H9 (cell line): Measurements from ENCODE around the gene LMBRD2. TPM values are rescaled to one million over a fixed set of nuclear protein-coding genes. Genes with fewer than 3 reads are reported as not detected.

Experiments used
- DNase-seq: peaks from one replicate; pipeline ENCODE4 v3.0.0-alpha.2; 2017
- H2AFZ ChIP-seq: one replicate; pipeline ENCODE4 v1.6.1; 2013; ENCODE audit warnings: mild to moderate bottlenecking, low read length, control low read depth, moderate library complexity
- H2AK5ac ChIP-seq: 2 replicates; pipeline ENCODE4 v1.6.1; 2013; ENCODE audit warnings: low read length, control low read depth, mixed read lengths; ENCODE audit not compliant: insufficient read length
- H2BK120ac ChIP-seq: one replicate; pipeline ENCODE4 v1.6.1; 2013; ENCODE audit warnings: low read depth, mild to moderate bottlenecking, low read length, control low read depth, inconsistent platforms; ENCODE audit not compliant: poor library complexity, severe bottlenecking
- H2BK12ac ChIP-seq: 2 replicates; pipeline ENCODE4 v1.6.1; 2013; ENCODE audit warnings: low read length, control low read depth, mixed read lengths, low read depth; ENCODE audit not compliant: insufficient read length
- H2BK15ac ChIP-seq: 2 replicates; pipeline ENCODE4 v1.6.1; 2013; ENCODE audit warnings: low read depth, low read length, control low read depth
- H2BK20ac ChIP-seq: one replicate; pipeline ENCODE4 v1.6.1; 2013; ENCODE audit warnings: low read depth, mild to moderate bottlenecking, low read length, control low read depth, inconsistent platforms; ENCODE audit not compliant: poor library complexity, severe bottlenecking
- H2BK5ac ChIP-seq: 2 replicates; pipeline ENCODE4 v1.6.1; 2013; ENCODE audit warnings: low read length, control low read depth, mixed read lengths; ENCODE audit not compliant: insufficient read length
- H3K14ac ChIP-seq: 2 replicates; pipeline ENCODE4 v1.6.1; 2013; ENCODE audit warnings: low read length, control low read depth; ENCODE audit not compliant: insufficient read depth
- H3K18ac ChIP-seq: 2 replicates; pipeline ENCODE4 v1.6.1; 2013; ENCODE audit warnings: low read depth, mild to moderate bottlenecking, mixed read lengths, low read length, control low read depth; ENCODE audit not compliant: insufficient read length
- H3K23ac ChIP-seq: 2 replicates; pipeline ENCODE4 v1.6.1; 2013; ENCODE audit warnings: low read length, control low read depth, mixed read lengths, low read depth; ENCODE audit not compliant: insufficient read length
- H3K23me2 ChIP-seq: 2 replicates; pipeline ENCODE4 v1.6.1; 2013; ENCODE audit warnings: low read depth, mild to moderate bottlenecking, mixed read lengths, low read length, control low read depth; ENCODE audit not compliant: insufficient read length, poor library complexity, severe bottlenecking
- H3K27ac ChIP-seq: 2 replicates; pipeline ENCODE4 v1.5.1; 2013; ENCODE audit warnings: low read length, control low read depth, mixed read lengths, low read depth; ENCODE audit not compliant: insufficient read length
- H3K27me3 ChIP-seq: 2 replicates; pipeline ENCODE4 v1.6.1; 2013; ENCODE audit warnings: low read length, control low read depth, inconsistent platforms; ENCODE audit not compliant: insufficient read depth
- H3K4ac ChIP-seq: 2 replicates; pipeline ENCODE4 v1.6.1; 2013; ENCODE audit warnings: low read depth, mild to moderate bottlenecking, control low read depth, inconsistent platforms, low read length, moderate library complexity
- H3K4me1 ChIP-seq: 2 replicates; pipeline ENCODE4 v1.6.1; 2013; ENCODE audit warnings: low read length, control low read depth, inconsistent platforms; ENCODE audit not compliant: insufficient read depth
- H3K4me2 ChIP-seq: 2 replicates; pipeline ENCODE4 v1.6.1; 2013; ENCODE audit warnings: low read length, control low read depth, mixed read lengths; ENCODE audit not compliant: insufficient read length, insufficient read depth
- H3K56ac ChIP-seq: 2 replicates; pipeline ENCODE4 v1.6.1; 2013; ENCODE audit warnings: low read depth, mild to moderate bottlenecking, mixed read lengths, low read length, control low read depth; ENCODE audit not compliant: insufficient read length
- H3K79me1 ChIP-seq: 2 replicates; pipeline ENCODE4 v1.6.1; 2013; ENCODE audit warnings: low read depth, mild to moderate bottlenecking, moderate library complexity, low read length, control low read depth, inconsistent platforms; ENCODE audit not compliant: insufficient read depth, poor library complexity, severe bottlenecking
- H3K79me2 ChIP-seq: 2 replicates; pipeline ENCODE4 v1.6.1; 2013; ENCODE audit warnings: low read length, control low read depth, inconsistent platforms; ENCODE audit not compliant: insufficient read depth
- H3K9ac ChIP-seq: 2 replicates; pipeline ENCODE4 v1.6.1; 2013; ENCODE audit warnings: low read length, control low read depth, mixed read lengths; ENCODE audit not compliant: insufficient read length; ENCODE audit errors: extremely low read depth
- H3K9me3 ChIP-seq: one replicate; pipeline ENCODE4 v1.6.1; 2013; ENCODE audit warnings: low read depth, low read length, inconsistent platforms; ENCODE audit not compliant: control insufficient read depth
- H3T11ph ChIP-seq: one replicate; pipeline ENCODE4 v1.6.1; 2013; ENCODE audit warnings: mild to moderate bottlenecking, low read length, control low read depth, inconsistent platforms
- H4K20me1 ChIP-seq: one replicate; pipeline ENCODE4 v1.6.1; 2013; ENCODE audit not compliant: control insufficient read depth, insufficient read length, insufficient read depth
- H4K5ac ChIP-seq: 2 replicates; pipeline ENCODE4 v1.6.1; 2013; ENCODE audit warnings: low read depth, mild to moderate bottlenecking, mixed read lengths, low read length, control low read depth; ENCODE audit not compliant: insufficient read length
- H4K8ac ChIP-seq: replicated peaks from 2 replicates; pipeline ENCODE4 v1.6.1; 2013; ENCODE audit warnings: low read length, control low read depth, mixed read lengths, low read depth; ENCODE audit not compliant: insufficient read length
- H4K91ac ChIP-seq: 2 replicates; pipeline ENCODE4 v1.6.1; 2013; ENCODE audit warnings: low read depth, mild to moderate bottlenecking, moderate library complexity, mixed read lengths, low read length, control low read depth; ENCODE audit not compliant: insufficient read length
- H3K27ac Mint-ChIP-seq, 3 experiments: 2 replicates in 2 of 3; 3 replicates in 1 of 3; pipeline ENCODE4 v1.8.0; 2020 to 2021; ENCODE audit warnings: mixed read lengths in 3 of 3, mild to moderate bottlenecking in 1 of 3, moderate library complexity in 1 of 3
- H3K27me3 Mint-ChIP-seq: 2 replicates; pipeline ENCODE4 v1.8.0; 2021; ENCODE audit warnings: low read depth, mild to moderate bottlenecking, moderate library complexity, mixed read lengths
- H3K36me3 Mint-ChIP-seq, 3 experiments: 2 replicates in 2 of 3; 3 replicates in 1 of 3; pipeline ENCODE4 v1.8.0; 2020 to 2021; ENCODE audit warnings: low read depth in 3 of 3, mixed read lengths in 3 of 3; ENCODE audit not compliant: insufficient read depth in 1 of 3
- H3K4me1 Mint-ChIP-seq, 2 experiments: 2 replicates each; pipeline ENCODE4 v1.8.0; 2020; ENCODE audit warnings: mixed read lengths in 2 of 2
- H3K4me3 Mint-ChIP-seq, 2 experiments: 2 replicates in 1 of 2; 3 replicates in 1 of 2; pipeline ENCODE4 v1.8.0; 2020 to 2021; ENCODE audit warnings: mild to moderate bottlenecking in 2 of 2, mixed read lengths in 2 of 2, moderate library complexity in 1 of 2
- H3K9me3 Mint-ChIP-seq, 2 experiments: 2 replicates in 1 of 2; 3 replicates in 1 of 2; pipeline ENCODE4 v1.8.0; 2020; ENCODE audit warnings: mild to moderate bottlenecking in 2 of 2, mixed read lengths in 2 of 2, moderate library complexity in 1 of 2
- CTCF ChIP-seq: fragments of 200-600 bp; sonication (generic); conservative IDR thresholded peaks from 3 replicates; pipeline ENCODE4 v1.8.0; 2021; ENCODE audit warnings: antibody characterized with exemption, mild to moderate bottlenecking
- WGBS: extraction: QIAGEN DNeasy Blood & Tissue Kit; methylation state at CpG from one replicate; pipeline ENCODE4 v1.1.7; 2013; ENCODE audit warnings: missing lambda C conversion rate, low lambda C conversion rate, mixed read lengths; ENCODE audit not compliant: insufficient read length; ENCODE audit errors: extremely low coverage; 5-methylcytosine and 5-hydroxymethylcytosine counted together
- total RNA-seq: library from RNA; stranded (reverse); gene quantifications from 2 replicates; pipeline ENCODE4 v1.2.1, GENCODE V29; 2021

The LMBRD2 gene
- total RNA-seq, 1 experiment from 2014 or later = 5.3 TPM

DNA sequence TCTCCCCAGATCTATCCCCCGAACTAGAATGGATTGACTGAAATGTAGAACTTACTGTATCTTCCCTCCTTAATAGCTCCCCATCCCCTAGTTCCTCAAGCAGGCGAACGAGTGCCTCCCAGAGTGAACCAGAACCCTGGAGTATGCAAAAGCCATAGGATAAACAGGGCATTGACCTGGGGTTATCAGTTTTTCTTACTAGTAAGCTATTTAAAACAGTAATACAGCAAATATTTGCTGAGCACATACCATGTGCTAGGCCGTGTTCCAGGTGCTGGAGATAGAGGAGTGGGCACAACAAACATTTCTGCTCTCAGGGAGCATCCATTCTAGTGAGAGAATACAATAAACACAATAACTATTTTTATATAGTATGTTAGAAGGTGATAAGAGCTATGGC lies 2.0 kb upstream of the LMBRD2 start:
- H4K20me1 ChIP-seq = no peaks in the 10 kb centered on the region
- no CpG with 5 or more reads among the region's 4 CpGs for WGBS

More for the DNA sequence above, 2.0 kb upstream of the LMBRD2 start:
- Mint-ChIP-seq H3K4me3 (peak overlapping the region; percentile 46 to 68), H3K36me3 (peaks cover 23 to 54% (median 46%) of the 10 kb centered on the region in 3 experiments; a peak in 6 of 7 replicates), H3K4me1 (peaks cover 21 to 32% of the 10 kb centered on the region in 2 experiments), H3K27me3 (no peaks in the 10 kb centered on the region), H3K9me3 (0 out of 5 replicates have a peak, but pooled peaks cover 0 to 3% of the 10 kb centered on the region in 2 experiments), H3K27ac (peak overlapping the region in 1 of 3 experiments; percentile 23; a peak in 2 of 7 replicates)
- no peak overlapping the region for H3K56ac ChIP-seq
- H3K4me2 ChIP-seq = peak overlapping the region; percentile 92
- H3K4me1 ChIP-seq = no peaks in the 10 kb centered on the region
- peaks cover 4% of the 10 kb centered on the region; the same call in 1 of the 2 replicates for H3K79me2 ChIP-seq
- no peak overlapping the region for H4K5ac ChIP-seq
- H2BK20ac ChIP-seq = no peak overlapping the region
- no peak overlapping the region for H2AK5ac ChIP-seq
- DNase-seq = no peak
- no peak overlapping the region for H2BK120ac ChIP-seq
- peaks cover 12% of the 10 kb centered on the region for H3K79me1 ChIP-seq
- H3K14ac ChIP-seq = no peak overlapping the region
- no peak overlapping the region for H4K8ac ChIP-seq
- no peak overlapping the region for H3K4ac ChIP-seq
- H4K91ac ChIP-seq = no peak overlapping the region
- no peaks in the 10 kb centered on the region for H3K9me3 ChIP-seq
- no peaks in the 10 kb centered on the region for H3K27me3 ChIP-seq
- H3K23ac ChIP-seq = no peak overlapping the region
- no peak overlapping the region for H2BK12ac ChIP-seq
- H2BK15ac ChIP-seq = no peak overlapping the region
- no peak overlapping the region for H3K18ac ChIP-seq
- no peak overlapping the region for H3T11ph ChIP-seq
- H2AFZ ChIP-seq = no peak overlapping the region
- H3K23me2 ChIP-seq = peaks cover 11% of the 10 kb centered on the region
- H2BK5ac ChIP-seq = no peak overlapping the region
- no peak overlapping the region for H3K9ac ChIP-seq
- no peak overlapping the region for H3K27ac ChIP-seq
- TF ChIP-seq CTCF = no peak
